H9 (cell line): ENCODE results near the gene VAMP3. TPM values are rescaled to one million over a fixed set of nuclear protein-coding genes. Genes with fewer than 3 reads are reported as not detected.
A peak's percentile ranks its signal among the peaks of the same experiment; 100 is the strongest.

Experiments
- DNase-seq: peaks from one replicate; pipeline ENCODE4 v3.0.0-alpha.2; 2017
- H2AFZ ChIP-seq: one replicate; pipeline ENCODE4 v1.6.1; 2013; ENCODE audit warnings: mild to moderate bottlenecking, low read length, control low read depth, moderate library complexity
- H2AK5ac ChIP-seq: 2 replicates; pipeline ENCODE4 v1.6.1; 2013; ENCODE audit warnings: low read length, control low read depth, mixed read lengths; ENCODE audit not compliant: insufficient read length
- H2BK120ac ChIP-seq: one replicate; pipeline ENCODE4 v1.6.1; 2013; ENCODE audit warnings: low read depth, mild to moderate bottlenecking, low read length, control low read depth, inconsistent platforms; ENCODE audit not compliant: poor library complexity, severe bottlenecking
- H2BK12ac ChIP-seq: 2 replicates; pipeline ENCODE4 v1.6.1; 2013; ENCODE audit warnings: low read length, control low read depth, mixed read lengths, low read depth; ENCODE audit not compliant: insufficient read length
- H2BK15ac ChIP-seq: 2 replicates; pipeline ENCODE4 v1.6.1; 2013; ENCODE audit warnings: low read depth, low read length, control low read depth
- H2BK20ac ChIP-seq: one replicate; pipeline ENCODE4 v1.6.1; 2013; ENCODE audit warnings: low read depth, mild to moderate bottlenecking, low read length, control low read depth, inconsistent platforms; ENCODE audit not compliant: poor library complexity, severe bottlenecking
- H2BK5ac ChIP-seq: 2 replicates; pipeline ENCODE4 v1.6.1; 2013; ENCODE audit warnings: low read length, control low read depth, mixed read lengths; ENCODE audit not compliant: insufficient read length
- H3K14ac ChIP-seq: 2 replicates; pipeline ENCODE4 v1.6.1; 2013; ENCODE audit warnings: low read length, control low read depth; ENCODE audit not compliant: insufficient read depth
- H3K18ac ChIP-seq: 2 replicates; pipeline ENCODE4 v1.6.1; 2013; ENCODE audit warnings: low read depth, mild to moderate bottlenecking, mixed read lengths, low read length, control low read depth; ENCODE audit not compliant: insufficient read length
- H3K23ac ChIP-seq: 2 replicates; pipeline ENCODE4 v1.6.1; 2013; ENCODE audit warnings: low read length, control low read depth, mixed read lengths, low read depth; ENCODE audit not compliant: insufficient read length
- H3K23me2 ChIP-seq: 2 replicates; pipeline ENCODE4 v1.6.1; 2013; ENCODE audit warnings: low read depth, mild to moderate bottlenecking, mixed read lengths, low read length, control low read depth; ENCODE audit not compliant: insufficient read length, poor library complexity, severe bottlenecking
- H3K27ac ChIP-seq: 2 replicates; pipeline ENCODE4 v1.5.1; 2013; ENCODE audit warnings: low read length, control low read depth, mixed read lengths, low read depth; ENCODE audit not compliant: insufficient read length
- H3K27me3 ChIP-seq: 2 replicates; pipeline ENCODE4 v1.6.1; 2013; ENCODE audit warnings: low read length, control low read depth, inconsistent platforms; ENCODE audit not compliant: insufficient read depth
- H3K4ac ChIP-seq: 2 replicates; pipeline ENCODE4 v1.6.1; 2013; ENCODE audit warnings: low read depth, mild to moderate bottlenecking, control low read depth, inconsistent platforms, low read length, moderate library complexity
- H3K4me1 ChIP-seq: 2 replicates; pipeline ENCODE4 v1.6.1; 2013; ENCODE audit warnings: low read length, control low read depth, inconsistent platforms; ENCODE audit not compliant: insufficient read depth
- H3K4me2 ChIP-seq: 2 replicates; pipeline ENCODE4 v1.6.1; 2013; ENCODE audit warnings: low read length, control low read depth, mixed read lengths; ENCODE audit not compliant: insufficient read length, insufficient read depth
- H3K56ac ChIP-seq: 2 replicates; pipeline ENCODE4 v1.6.1; 2013; ENCODE audit warnings: low read depth, mild to moderate bottlenecking, mixed read lengths, low read length, control low read depth; ENCODE audit not compliant: insufficient read length
- H3K79me1 ChIP-seq: 2 replicates; pipeline ENCODE4 v1.6.1; 2013; ENCODE audit warnings: low read depth, mild to moderate bottlenecking, moderate library complexity, low read length, control low read depth, inconsistent platforms; ENCODE audit not compliant: insufficient read depth, poor library complexity, severe bottlenecking
- H3K79me2 ChIP-seq: 2 replicates; pipeline ENCODE4 v1.6.1; 2013; ENCODE audit warnings: low read length, control low read depth, inconsistent platforms; ENCODE audit not compliant: insufficient read depth
- H3K9ac ChIP-seq: 2 replicates; pipeline ENCODE4 v1.6.1; 2013; ENCODE audit warnings: low read length, control low read depth, mixed read lengths; ENCODE audit not compliant: insufficient read length; ENCODE audit errors: extremely low read depth
- H3K9me3 ChIP-seq: one replicate; pipeline ENCODE4 v1.6.1; 2013; ENCODE audit warnings: low read depth, low read length, inconsistent platforms; ENCODE audit not compliant: control insufficient read depth
- H3T11ph ChIP-seq: one replicate; pipeline ENCODE4 v1.6.1; 2013; ENCODE audit warnings: mild to moderate bottlenecking, low read length, control low read depth, inconsistent platforms
- H4K20me1 ChIP-seq: one replicate; pipeline ENCODE4 v1.6.1; 2013; ENCODE audit not compliant: control insufficient read depth, insufficient read length, insufficient read depth
- H4K5ac ChIP-seq: 2 replicates; pipeline ENCODE4 v1.6.1; 2013; ENCODE audit warnings: low read depth, mild to moderate bottlenecking, mixed read lengths, low read length, control low read depth; ENCODE audit not compliant: insufficient read length
- H4K8ac ChIP-seq: replicated peaks from 2 replicates; pipeline ENCODE4 v1.6.1; 2013; ENCODE audit warnings: low read length, control low read depth, mixed read lengths, low read depth; ENCODE audit not compliant: insufficient read length
- H4K91ac ChIP-seq: 2 replicates; pipeline ENCODE4 v1.6.1; 2013; ENCODE audit warnings: low read depth, mild to moderate bottlenecking, moderate library complexity, mixed read lengths, low read length, control low read depth; ENCODE audit not compliant: insufficient read length
- H3K27ac Mint-ChIP-seq, 3 experiments: 2 replicates in 2 of 3; 3 replicates in 1 of 3; pipeline ENCODE4 v1.8.0; 2020 to 2021; ENCODE audit warnings: mixed read lengths in 3 of 3, mild to moderate bottlenecking in 1 of 3, moderate library complexity in 1 of 3
- H3K27me3 Mint-ChIP-seq: 2 replicates; pipeline ENCODE4 v1.8.0; 2021; ENCODE audit warnings: low read depth, mild to moderate bottlenecking, moderate library complexity, mixed read lengths
- H3K36me3 Mint-ChIP-seq, 3 experiments: 2 replicates in 2 of 3; 3 replicates in 1 of 3; pipeline ENCODE4 v1.8.0; 2020 to 2021; ENCODE audit warnings: low read depth in 3 of 3, mixed read lengths in 3 of 3; ENCODE audit not compliant: insufficient read depth in 1 of 3
- H3K4me1 Mint-ChIP-seq, 2 experiments: 2 replicates each; pipeline ENCODE4 v1.8.0; 2020; ENCODE audit warnings: mixed read lengths in 2 of 2
- H3K4me3 Mint-ChIP-seq, 2 experiments: 2 replicates in 1 of 2; 3 replicates in 1 of 2; pipeline ENCODE4 v1.8.0; 2020 to 2021; ENCODE audit warnings: mild to moderate bottlenecking in 2 of 2, mixed read lengths in 2 of 2, moderate library complexity in 1 of 2
- H3K9me3 Mint-ChIP-seq, 2 experiments: 2 replicates in 1 of 2; 3 replicates in 1 of 2; pipeline ENCODE4 v1.8.0; 2020; ENCODE audit warnings: mild to moderate bottlenecking in 2 of 2, mixed read lengths in 2 of 2, moderate library complexity in 1 of 2
- WGBS: extraction: QIAGEN DNeasy Blood & Tissue Kit; methylation state at CpG from one replicate; pipeline ENCODE4 v1.1.7; 2013; ENCODE audit warnings: missing lambda C conversion rate, low lambda C conversion rate, mixed read lengths; ENCODE audit not compliant: insufficient read length; ENCODE audit errors: extremely low coverage; 5-methylcytosine and 5-hydroxymethylcytosine counted together
- total RNA-seq: library from RNA; stranded (reverse); gene quantifications from 2 replicates; pipeline ENCODE4 v1.2.1, GENCODE V29; 2021
- TF ChIP-seq, protein P1 (sequence below): fragments of 200-600 bp; sonication (generic); conservative IDR thresholded peaks from 3 replicates; pipeline ENCODE4 v1.8.0; 2021; ENCODE audit warnings: antibody characterized with exemption, mild to moderate bottlenecking

Gene VAMP3
- total RNA-seq, 1 experiment from 2014 or later = 42.9 TPM

DNA sequence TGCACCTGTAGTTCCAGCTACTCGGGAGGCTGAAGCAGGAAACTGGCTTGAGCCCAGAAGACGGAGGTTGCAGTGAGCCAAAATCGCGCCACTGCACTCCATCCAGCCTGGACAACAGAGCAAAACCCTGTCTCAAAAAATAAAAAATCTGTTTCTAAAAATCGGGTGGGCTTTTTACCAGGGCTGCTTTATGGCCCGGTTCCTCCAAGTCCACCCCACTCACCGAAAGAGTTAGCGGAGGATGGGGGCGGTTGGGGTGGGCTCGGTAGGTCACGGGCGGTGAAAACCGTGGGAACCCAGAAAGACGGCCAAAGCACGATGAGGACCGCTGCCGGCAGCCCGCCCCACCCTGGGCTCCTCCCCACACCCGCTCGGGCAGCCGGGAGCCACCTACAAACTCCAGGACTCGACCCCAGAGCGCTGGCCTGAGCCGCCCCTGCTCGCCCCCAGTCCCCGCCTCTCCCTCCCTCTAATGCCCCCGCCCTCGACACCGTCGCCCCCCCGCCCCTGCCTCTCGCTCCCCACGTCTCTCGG lies 12.1 kb downstream of the VAMP3 start:
- DNase-seq = peak; percentile 90
- no CpG with 5 or more reads among the region's 34 CpGs for WGBS
- H3K4me1 ChIP-seq = no peaks in the 10 kb centered on the region
- H3K4ac ChIP-seq = no peak overlapping the region
- H2BK120ac ChIP-seq = no peak overlapping the region
- H3K4me3 Mint-ChIP-seq = peak overlapping the region; percentile 75 to 82
- no peak overlapping the region for H3K14ac ChIP-seq
- no peak overlapping the region for H2BK5ac ChIP-seq
- TF ChIP-seq, protein P1, sequence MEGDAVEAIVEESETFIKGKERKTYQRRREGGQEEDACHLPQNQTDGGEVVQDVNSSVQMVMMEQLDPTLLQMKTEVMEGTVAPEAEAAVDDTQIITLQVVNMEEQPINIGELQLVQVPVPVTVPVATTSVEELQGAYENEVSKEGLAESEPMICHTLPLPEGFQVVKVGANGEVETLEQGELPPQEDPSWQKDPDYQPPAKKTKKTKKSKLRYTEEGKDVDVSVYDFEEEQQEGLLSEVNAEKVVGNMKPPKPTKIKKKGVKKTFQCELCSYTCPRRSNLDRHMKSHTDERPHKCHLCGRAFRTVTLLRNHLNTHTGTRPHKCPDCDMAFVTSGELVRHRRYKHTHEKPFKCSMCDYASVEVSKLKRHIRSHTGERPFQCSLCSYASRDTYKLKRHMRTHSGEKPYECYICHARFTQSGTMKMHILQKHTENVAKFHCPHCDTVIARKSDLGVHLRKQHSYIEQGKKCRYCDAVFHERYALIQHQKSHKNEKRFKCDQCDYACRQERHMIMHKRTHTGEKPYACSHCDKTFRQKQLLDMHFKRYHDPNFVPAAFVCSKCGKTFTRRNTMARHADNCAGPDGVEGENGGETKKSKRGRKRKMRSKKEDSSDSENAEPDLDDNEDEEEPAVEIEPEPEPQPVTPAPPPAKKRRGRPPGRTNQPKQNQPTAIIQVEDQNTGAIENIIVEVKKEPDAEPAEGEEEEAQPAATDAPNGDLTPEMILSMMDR = no peak
- H3K36me3 Mint-ChIP-seq = peaks cover 35 to 58% (median 50%) of the 10 kb centered on the region in 3 experiments
- H4K20me1 ChIP-seq = no peaks in the 10 kb centered on the region
- no peak overlapping the region for H4K8ac ChIP-seq
- H2BK12ac ChIP-seq = no peak overlapping the region
- peak overlapping the region; percentile 38 for H3K4me2 ChIP-seq
- peaks cover 12% of the 10 kb centered on the region for H3K27me3 Mint-ChIP-seq
- H3K4me1 Mint-ChIP-seq = peaks cover 6 to 7% of the 10 kb centered on the region in 2 experiments
- no peak overlapping the region for H3K18ac ChIP-seq
- no peak overlapping the region for H3K9ac ChIP-seq
- H3K27ac ChIP-seq = no peak overlapping the region
- peak overlapping the region in 1 of 3 experiments; percentile 89; a peak in 2 of 7 replicates for H3K27ac Mint-ChIP-seq
- no peak overlapping the region for H2BK15ac ChIP-seq
- no peak overlapping the region for H3T11ph ChIP-seq
- H3K9me3 ChIP-seq = no peaks in the 10 kb centered on the region
- H2AFZ ChIP-seq = no peak overlapping the region
- no peak overlapping the region for H2AK5ac ChIP-seq
- no peak overlapping the region for H3K56ac ChIP-seq
- peaks cover 10% of the 10 kb centered on the region in 2 experiments for H3K9me3 Mint-ChIP-seq
- peaks cover 4% of the 10 kb centered on the region for H3K23me2 ChIP-seq
- H4K5ac ChIP-seq = no peak overlapping the region
- no peak overlapping the region for H3K23ac ChIP-seq
- no peaks in the 10 kb centered on the region; the same call in 1 of the 2 replicates for H3K27me3 ChIP-seq
- no peak overlapping the region for H4K91ac ChIP-seq
- no peak overlapping the region for H2BK20ac ChIP-seq
- H3K79me2 ChIP-seq = no peaks in the 10 kb centered on the region
- no peaks in the 10 kb centered on the region for H3K79me1 ChIP-seq
